HG02973 (cell line): ENCODE measurements around the gene PRDM16.

Source experiments
- ATAC-seq: cut with Tn5 transposase; IDR thresholded peaks from one replicate; pipeline ENCODE4 v1.9.1; 2021; ENCODE audit warnings: moderate library complexity; ENCODE audit not compliant: unreplicated experiment

The PRDM16 gene

DNA sequence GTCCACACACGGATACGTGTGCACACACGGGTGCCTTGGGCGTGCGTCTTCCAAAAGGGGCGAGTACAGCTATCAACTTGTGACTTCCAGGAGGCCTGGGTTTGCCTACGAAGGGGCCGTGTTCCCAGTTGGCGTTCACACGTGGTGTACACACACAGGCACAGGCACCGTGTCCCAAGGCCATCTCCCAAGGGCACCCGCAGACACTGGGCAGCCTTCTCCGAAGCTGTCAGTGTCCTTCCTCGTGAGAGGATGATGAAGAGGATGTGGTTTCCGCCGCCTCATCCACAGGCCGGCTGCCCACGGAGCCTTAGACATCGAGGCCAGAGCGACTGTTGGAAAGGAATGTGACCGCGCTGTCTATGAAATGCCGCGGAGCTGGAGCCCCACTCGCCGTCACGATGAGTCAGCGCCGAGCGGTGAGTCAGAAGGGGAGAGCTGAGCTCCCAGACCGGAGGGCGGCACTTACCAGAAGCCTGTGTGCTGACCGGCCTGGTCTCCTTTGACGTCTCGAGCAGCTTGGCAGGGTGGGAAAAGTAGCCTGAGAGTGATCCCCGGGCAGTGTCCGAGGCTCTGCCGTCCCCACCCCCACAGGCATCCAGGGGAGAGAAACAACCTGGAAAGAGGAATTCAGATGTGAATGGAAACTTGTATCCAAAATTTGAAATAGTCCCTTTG, 244.0 kb downstream of the PRDM16 start:
- ATAC-seq: no peak

DNA sequence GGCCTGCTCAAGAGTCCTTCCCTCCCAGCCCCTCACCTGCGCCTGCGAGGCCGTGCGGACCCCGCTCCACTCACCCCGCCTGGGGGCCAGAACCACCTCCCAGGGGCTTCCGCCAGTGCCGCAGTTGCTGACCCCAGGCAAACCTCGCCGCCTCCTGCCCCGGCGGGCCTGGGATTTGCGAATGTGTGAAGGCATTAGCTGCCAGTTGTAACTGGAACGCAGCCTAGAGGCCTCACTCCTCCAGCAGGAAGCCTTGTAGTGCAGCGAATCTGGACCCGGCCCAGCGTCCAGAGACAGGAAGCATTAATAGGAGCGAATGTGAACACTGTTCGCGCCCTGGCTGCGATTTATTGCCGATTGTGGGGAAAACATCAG, 244.6 kb downstream of the PRDM16 start:
- no peak for ATAC-seq

DNA sequence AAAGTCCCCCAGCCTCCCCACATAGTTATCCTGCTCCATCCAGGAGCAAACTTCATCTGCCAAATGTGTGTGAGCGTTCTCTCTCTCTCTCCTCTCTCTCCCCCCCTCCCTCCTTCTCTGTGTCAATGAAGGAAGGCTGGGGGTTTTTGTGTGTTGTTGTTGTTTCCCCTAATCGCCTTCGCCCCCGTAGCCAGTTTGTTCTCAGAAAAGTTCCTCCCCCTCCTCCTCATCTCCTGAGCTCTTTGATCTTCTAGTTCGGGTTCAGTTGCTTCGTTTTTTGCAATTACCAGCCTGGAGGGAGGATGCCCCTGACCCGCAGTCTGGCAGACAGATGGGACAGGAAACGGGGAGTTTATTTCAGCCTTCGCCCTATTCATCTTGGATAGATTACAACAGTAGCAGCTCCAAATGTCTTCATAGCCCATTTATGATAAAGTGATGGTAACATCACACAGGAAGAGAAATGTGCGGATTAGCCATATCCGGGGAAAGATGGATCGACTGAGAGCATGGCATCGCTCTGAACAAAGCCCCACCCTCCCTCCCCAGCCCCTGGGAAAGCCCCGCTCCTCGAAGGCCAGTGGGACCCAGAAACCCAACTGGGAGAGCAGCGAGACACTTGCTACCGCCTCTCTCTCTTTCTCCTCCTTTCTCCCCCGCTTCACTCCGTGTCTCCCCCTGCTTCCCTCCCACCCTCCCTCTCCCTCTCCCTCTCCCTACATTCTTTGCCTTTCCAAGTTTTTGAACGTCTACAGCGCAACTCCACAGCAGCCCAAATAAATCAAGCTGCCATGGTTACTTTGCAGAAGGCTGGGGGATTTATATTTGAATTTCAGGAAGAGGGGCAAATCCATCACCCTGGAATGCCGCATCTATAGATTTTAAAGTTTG, 245.7 kb downstream of the PRDM16 start:
- ATAC-seq: no peak

DNA sequence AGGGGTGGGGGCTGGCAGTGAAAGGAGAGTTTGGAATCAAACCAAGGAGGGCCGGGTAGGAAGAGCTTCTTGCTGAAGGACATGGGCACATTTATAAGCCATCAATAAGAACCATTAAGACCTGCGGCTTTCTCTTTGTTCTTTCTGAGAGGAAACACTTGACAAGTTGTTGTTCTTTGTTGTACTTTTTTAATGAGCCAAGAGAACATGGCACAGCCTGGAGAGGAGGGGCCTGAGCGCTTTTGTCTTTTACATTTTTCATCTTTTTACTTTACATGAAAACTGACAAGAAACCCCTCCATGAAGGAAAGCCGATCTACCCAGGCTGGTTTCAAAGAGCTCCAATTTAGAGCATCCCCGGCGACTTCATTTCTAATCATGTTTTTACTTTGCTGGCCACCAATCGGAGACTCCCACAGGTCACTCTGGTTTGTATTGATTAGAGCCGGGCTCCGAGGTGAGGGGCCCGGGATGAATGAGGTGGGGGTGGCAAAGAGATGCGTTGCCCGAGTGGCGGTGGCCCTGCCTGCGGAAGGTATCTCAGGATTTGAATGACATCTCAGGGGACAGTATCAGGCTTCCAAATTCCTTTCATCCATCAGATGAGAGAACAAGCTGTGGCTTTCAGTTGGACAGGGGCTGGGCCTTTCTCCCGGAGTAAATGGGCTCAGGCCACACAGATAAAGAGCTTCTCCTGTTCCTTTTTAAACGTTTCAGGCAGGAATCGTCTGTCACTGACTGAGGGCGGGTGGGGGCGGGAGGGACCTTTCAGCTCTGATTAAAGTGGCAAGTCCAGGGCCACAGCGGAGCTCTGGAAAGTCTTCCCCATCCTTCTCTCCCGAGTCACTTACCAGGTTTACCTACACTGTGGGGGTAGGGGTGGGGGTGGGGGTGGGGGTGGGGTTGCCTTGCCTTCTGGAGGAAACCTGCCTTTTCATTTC, 246.7 kb downstream of the PRDM16 start:
- ATAC-seq: no peak

DNA sequence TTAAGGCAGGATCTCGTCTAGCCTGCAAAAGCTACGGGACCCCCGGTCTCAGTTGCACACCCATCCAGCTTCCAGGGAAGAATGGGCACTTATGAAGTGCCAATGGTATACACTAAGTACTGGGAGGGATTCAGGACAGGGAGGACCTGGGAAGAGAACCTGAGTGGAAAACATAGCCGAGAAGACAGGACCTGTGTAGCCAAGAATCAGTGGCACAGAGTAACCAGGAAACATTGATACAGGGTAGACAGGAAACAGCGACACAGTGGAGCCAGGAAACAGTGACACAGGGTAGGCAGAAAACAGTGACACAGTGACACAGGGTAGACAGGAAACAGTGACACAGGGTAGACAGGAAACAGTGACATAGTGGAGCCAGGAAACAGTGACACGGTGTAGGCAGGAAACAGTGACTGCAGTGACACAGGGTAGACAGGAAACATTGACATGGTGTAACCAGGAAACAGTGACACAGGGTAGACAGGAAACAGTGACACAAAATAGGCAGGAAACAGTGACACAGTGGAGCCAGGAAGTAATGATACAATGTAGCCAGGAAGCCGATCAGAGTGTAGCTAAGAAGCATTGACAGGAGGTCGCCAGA, 247.4 kb downstream of the PRDM16 start:
- ATAC-seq: no peak

DNA sequence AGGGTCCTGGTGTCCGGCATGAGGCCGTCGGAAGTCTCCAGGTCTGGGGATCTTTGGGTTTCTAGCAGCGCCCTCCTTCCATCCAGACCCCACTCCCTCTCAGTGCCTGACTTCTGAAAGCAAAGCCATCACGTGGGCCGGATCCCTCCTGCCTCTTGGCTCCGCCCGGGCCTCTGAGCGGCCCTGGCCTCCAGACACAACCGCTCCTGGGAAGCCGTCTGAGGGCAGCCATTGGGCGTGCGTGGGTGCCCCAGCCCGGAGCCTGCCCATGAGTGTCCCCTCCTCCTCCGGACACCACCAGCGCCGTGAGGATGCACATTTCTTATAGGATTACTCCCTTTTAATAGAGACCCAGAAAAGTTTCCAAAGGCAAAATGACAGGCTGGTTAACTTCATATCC, 248.5 kb downstream of the PRDM16 start:
- ATAC-seq: no peak

DNA sequence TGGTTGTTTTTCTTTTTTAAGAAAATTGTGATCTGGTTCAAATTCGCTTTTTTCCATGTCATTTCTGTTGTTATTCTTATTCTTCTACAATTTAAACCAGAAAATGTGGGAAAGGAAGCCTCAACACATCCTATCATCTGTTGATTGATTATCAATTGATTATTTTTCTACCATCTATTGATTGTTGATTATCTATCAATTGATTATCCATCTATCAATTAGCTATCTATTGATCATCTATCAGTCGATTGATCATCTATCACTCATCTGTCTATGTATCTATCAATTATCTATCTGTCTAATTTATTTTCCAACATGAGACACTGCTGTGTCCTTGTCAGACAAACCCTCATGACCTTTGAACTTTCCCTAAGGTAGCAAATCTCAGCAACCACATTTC, 249.3 kb downstream of the PRDM16 start:
- ATAC-seq: no peak

DNA sequence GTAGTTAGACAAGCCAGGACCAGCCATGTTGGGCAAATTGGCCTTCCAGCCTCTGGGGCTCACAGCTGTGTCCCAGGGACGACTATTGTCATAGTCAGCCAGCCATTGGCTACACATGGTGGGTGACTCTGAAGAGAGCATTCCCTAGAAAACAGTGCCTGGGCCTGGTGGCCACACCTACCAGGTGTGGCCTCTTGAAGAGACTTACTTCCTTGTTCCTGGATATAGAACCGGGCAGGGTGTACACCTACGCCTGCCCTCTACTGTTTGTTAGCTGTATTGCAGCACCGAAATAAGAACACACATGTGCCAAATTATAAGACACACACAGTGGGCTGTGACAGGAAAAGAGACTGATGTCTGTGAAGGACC, 250.9 kb downstream of the PRDM16 start:
- ATAC-seq: no peak

DNA sequence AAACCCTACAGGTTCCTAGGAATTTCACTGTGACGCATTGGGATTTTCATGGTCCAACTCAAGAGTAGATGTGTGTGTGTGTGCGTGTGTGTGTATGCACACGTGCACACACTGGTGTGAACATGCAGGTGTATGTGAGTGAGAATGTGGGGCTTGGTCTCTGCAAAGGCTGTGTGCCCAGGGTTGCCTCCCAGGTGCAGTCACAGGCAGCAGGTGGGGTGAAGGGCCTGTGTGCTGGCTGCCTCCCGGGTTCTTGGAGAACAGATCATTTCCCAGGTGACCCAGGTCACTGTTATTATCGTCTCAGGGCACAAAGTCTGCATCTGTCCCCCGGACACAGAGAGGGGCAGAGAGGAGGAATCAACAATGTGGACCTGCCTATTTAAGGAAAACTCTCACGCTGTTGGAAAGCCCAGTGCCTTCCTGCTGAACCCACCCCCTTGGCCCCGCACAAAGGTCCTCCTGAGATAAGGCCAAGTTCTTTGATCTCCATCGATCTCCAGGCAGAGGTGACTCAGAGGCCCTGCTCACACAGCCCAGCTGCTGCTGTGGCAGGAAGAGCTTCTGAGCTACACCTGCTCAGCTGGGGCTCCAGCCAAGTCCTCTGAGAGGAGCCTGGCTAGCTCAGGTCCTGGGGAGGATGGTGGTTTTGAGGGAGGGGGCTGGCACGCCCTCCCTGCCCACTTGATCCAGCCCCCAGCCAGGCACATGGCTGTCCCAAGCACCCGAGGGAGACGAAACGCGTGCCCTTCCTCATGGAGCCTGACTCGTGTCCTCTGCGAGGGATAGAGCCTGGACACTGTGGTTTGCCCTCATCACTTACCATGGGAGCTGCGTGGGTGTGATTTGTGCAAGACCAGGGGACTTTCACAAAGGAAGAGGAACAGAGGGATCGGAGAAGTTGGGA, 251.5 kb downstream of the PRDM16 start:
- no peak for ATAC-seq

DNA sequence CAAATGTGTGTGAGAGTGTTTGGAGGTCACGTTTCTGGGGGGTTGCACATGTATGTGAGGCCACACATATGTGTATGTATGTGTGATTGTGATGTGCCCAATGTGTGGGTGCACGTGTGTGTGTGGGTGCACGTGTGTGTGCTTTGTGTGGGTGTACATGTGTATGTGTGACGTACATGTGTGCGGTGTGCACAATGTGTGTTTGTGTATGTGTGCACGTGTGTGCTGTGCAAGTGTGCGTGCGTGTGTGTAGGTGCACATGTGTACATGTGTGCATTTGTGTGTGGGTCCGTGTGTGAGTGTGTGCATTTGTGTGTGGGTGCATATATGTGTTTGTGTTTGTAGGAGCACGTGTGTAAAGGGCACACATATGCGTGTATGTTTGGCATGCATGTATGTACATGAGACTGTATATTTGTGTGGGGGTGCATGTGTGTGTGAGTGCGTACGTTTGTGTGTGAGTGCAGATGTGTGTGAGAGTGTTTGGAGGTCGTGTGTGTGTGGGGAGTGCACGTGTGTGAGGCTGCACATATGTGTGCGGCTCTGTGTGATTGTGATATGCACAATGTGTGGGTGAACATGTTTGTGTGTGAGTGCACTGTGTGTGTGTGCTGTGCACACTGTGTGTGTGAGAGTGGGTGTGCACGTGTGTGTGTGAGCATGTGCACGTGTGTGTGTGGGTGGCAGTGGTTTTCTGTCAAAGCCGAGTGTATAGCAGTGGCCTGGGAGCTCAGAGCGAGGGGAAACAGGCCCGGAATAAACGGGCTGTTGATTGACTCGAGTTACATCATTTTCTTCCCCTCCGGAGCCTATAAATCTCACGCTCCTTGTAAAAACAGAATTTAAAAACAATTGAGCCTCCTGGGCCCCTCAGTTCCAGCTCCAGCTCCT, 252.8 kb downstream of the PRDM16 start:
- ATAC-seq: no peak

DNA sequence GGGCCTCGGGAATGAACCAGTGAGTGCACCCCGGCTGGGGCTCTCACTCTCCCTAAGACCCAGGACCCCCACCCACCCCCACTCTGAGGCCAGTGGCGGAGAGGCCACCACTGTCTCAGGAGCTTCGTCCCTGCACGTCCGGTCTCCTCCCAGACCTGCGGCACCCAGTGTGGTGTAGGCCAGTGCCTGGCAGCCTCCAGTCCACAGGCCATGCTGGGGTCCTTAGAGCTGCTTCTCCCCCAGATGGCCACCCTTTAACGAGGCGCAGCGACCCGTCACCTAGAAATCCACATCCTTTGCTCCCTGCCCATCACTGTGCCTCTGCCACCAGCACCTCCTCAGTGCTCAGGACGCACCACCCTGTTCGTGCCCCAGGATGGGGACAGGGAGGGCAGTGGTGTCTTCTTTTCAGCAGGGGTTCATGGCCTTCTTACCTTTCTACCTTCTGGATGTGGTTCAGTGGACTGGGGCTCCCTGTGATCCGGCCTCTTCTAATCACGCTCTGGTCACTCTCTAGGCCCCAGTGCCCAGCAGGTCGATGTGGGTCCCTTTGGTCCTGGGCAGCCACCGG, 253.5 kb downstream of the PRDM16 start:
- ATAC-seq: no peak

DNA sequence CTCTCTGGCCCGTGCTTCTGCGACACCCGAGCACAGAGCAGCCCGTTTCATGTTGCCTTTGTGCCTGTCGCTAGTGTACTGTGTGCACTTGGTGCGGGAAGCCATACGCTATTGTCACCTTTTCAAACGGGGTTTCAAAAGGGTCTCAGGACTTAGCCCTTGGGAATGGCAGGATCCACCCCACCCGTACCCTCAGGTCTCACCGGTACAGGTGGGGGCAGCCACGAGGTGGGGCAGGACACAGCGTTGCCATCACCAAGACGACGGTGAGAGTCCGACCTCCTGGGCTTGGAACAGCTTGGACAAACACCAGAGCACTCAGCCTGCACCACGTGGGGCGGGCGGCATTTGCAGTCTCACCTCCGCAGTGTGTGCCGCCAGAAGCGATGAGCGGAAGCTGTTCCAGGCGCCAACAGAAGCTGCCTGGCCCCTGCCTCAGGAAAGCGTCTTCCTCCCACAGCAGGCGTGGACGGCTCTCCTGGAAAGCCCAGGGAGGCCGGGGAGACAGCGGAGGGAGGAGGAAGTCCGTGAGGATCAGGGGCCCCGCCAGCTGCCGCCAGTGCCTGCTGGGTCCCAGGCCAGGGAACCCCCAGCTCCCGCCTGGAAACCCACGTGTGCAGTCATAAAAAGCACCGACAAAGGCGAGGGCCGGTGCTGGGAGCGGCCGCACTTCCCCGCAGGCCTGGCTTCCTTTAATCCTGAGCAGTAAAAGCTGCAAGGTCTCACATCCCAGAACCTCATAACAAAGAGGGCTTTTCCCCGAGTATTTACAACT, 254.2 kb downstream of the PRDM16 start:
- ATAC-seq: no peak

DNA sequence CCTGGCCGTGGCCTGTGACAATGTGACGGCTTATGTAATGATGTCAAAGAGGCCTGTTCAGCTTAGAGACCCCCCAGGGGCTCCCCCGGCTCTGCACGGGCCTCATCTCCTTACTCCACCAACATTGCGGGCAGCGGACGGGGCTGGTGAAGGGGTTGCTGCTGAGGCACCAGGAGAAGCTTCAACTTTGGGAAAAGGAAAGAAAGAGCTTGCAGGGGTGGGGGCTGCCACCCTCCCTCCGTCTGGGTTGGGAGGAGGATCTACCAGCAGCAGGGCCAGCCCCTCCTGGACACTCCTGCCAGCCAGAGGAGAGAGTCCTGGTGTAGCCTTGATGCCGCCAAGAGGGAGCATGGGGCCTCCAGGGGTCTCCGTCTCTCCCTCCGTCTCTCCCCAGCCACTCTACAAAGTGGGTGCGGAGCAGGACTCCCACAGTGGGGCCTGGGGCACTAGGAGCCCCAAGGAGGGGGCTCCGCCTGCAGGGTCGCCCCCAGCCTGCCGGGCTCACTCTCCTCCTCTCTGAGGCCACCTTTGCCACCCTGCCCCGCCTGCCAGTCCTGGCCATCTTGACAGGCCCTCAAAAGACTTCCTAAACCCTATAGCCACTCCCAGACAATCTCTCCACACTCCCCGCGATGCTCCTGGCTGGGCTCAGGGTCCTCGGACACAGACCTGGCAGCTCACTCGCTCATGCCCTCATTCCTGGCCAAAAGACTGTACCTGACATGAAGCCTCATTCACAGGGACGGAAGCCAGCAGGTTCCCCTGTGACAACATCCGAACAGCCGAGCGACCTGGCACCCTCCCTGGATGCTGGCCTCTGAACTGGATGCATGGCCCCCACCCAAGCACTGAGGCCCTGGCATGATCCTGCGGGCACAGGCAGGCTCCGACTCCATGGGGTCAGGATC, 255.0 kb downstream of the PRDM16 start:
- ATAC-seq: no peak

DNA sequence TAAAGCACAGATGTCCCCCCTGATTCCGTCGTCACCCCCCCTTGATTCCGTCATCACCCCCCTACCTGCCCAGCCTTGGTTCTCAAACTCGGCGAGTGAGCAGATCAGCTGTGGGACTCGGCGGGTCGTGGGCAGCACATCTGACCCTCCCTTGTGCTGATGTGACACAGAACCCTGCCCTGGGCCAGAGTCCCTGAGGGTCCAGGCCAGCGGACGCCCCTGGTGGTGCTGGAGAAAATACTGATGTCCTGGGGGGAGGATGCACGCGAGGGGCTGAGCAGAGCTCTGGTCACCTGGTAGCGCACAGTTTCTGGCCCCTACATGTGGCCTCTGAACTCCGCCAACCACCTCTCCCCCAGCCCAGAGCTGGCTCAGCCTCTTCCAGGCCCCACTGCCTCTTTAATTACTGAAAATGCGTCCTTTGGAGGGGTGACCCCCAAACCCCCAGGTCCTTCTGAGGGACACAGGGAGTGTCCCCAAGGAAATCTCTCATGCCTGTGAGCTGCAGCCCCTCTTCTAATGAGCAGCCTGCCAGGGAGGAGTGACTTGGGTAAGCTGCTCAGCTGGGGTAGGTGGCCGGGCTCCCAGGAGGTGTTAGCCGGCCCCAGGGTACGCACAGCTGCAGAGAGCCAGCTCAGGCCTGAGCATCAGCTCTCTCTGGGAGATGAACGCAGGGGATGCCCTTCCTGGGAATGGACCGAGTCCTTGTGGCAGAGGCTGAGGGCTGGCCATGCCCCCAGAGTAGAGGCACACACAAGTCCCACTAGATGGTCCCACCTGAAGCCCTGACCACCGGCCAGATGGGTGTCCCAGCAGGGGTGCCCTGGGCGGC, 255.9 kb downstream of the PRDM16 start:
- no peak for ATAC-seq

DNA sequence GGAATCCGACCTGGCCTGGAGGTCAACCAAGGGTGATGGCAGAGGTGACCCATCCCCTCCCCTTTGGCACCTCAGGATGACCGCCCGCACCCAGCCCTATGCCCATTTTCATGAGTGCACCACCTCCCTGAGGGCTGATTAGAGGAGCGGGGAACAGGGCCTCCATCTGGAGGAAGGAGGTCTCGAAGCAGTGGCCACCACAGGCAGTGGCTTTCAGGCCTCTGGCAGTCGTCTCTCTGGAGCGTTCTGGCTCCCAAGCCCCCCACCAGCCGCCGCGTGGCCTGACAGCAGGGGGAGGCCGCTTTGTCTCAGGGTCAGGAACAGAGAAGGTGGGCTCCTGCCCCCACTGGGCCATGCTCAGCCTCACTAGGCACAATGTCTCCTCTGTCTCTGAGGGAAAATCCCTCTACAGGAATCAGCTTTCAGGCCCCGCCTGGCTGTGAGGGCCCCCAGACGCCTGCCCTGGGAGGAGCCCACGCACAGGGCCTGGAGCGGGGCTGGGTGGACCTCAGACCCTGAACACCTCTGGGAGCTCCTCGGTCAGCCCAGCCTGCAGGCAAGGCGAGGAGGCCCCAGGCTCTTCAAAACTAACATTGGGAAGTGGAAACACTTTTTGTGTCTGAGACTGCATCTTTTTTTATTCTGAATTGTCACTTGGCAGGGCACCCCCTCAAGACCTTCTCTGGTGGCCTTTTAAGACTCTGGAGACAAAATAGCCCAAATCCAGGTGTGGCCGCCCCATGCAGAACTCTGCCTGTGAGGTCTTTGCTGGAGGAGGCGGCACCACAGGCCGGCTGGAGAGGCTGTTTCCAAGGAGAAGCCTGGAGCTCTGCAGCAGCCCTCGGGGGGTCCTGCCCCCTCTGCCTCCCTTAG, 257.7 kb downstream of the PRDM16 start:
- ATAC-seq: no peak
